IPS-NIHi7 (cell line): ENCODE measurements around the gene C10orf90.
A peak's percentile ranks its signal among the peaks of the same experiment; 100 is the strongest.

Source experiments
- DNase-seq: peaks from one replicate; pipeline ENCODE4 v3.0.0; 2012; ENCODE audit warnings: mixed read lengths; ENCODE audit errors: extremely low spot score

The C10orf90 gene

DNA sequence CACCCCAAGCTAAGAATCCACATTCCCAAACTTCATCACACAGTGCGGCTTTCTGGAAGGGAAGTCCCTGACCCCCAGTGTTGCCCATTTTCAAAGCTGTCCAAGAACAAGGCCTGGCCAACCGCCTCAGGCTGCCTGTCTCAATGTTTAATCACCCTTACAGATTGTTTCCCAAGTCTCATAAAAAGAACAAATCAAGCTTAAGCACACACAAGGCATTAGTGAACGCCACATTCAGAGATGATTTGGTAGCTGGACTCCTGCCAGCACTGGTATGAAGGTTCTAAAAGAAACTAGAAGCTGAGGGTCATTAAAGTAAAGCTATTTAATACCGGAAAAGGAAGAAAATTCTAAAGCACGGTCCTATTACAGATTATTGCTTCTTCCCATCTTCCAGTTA, 35.6 kb downstream of the C10orf90 start:
- DNase-seq: no peak

DNA sequence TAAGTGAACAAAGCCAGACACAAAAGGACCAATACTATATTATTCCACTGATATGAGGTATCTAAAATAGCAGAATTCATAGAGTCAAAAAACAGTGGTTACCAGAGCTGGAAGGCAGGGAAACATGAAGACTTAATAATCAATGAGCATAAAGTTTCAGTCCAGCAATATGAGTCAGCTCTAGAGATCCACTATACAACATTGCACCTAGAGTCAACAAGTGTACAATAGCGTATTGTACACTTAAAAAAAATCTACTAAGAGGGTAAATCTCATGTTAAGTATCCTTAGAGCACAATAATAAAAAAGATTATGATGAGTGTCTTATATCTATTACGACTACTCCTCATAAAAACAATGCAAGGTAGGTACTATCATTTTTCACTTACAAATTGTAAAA, 36.1 kb downstream of the C10orf90 start:
- no peak for DNase-seq

GRCh38 chr10:126632705-126633104, 37.8 kb downstream of the C10orf90 start:
- no peak for DNase-seq

GRCh38 chr10:126629925-126630624, 40.4 kb downstream of the C10orf90 start:
- DNase-seq: no peak

GRCh38 chr10:126628746-126629145, 41.7 kb downstream of the C10orf90 start:
- no peak for DNase-seq

GRCh38 chr10:126621846-126622245, 48.6 kb downstream of the C10orf90 start:
- DNase-seq: no peak

DNA sequence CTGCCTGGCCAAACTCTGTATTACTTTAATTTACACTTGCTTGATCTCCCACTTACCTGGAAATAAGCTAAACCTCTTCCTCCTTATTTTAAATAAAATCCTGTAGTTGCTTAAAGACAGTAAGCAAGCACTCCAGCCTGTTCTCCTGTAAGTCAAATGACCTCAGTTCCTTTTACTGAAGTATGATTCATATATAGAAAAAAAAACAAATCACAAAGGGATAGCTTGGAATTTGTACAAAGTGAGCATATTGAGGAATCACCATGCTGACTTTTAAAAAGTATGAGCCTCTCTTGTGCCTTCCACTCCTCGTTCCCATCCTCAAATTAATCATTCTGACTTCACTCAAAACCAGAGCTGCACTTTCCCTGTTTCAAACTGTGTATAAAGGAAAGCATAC, 52.0 kb downstream of the C10orf90 start:
- no peak for DNase-seq

GRCh38 chr10:126617733-126618132, 52.8 kb downstream of the C10orf90 start:
- no peak for DNase-seq

DNA sequence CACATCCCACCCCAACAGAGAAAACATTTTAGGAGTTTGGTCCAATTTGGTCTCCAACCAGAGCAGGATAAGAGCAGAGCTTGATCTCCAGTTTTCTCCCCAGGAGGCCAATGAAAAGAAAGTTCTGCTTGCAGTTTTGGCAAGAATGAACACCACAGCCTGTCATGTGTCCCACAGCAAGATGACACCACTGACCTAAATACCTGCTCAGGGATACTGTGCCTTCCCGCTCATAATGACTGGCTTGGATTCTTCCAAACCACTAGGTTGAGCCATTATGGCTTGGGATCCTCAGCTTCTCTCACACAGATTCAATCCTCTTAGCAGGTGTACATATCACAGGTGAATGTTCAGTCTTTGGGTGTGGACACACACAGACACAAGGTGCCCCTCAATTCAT, 53.3 kb downstream of the C10orf90 start:
- no peak for DNase-seq

DNA sequence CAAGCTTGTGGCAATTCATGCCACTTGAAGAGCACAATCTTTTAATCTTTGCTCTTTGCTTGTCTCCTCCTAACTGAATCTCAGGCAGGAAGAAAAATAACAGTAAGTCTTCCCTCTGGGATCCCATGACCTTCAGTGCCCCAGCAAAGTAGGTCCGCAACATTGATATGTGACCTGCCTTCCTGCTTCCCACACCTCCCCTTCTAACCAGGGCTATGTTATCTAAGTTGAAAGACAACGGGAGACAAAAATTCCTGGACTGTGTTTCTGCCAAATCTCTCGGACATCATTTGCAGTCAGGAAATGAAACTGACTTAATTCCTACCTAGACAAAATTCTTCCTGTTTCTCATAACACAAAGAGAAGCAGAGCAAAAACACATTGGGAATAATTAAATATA, 53.8 kb downstream of the C10orf90 start:
- DNase-seq: no peak

DNA sequence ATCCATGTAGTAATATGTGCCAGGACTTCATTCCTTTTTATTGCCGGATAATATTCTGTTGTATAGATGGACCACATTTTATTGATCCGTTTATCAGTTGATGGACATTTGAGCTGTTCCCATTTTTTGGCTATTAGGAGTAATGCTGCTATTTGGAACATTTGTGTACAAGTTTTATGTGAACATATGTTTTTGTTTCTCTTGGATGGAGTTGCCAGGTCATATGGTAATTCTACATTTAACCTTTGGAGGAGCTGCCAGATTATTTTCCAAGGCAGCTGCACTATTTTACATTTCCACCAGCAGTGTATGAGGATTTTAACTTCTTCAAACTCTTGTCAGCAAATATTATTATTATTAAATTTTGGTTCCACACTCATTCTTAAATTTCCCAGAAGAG, 59.2 kb downstream of the C10orf90 start:
- no peak for DNase-seq

GRCh38 chr10:126609566-126609965, 60.9 kb downstream of the C10orf90 start:
- DNase-seq: no peak

DNA sequence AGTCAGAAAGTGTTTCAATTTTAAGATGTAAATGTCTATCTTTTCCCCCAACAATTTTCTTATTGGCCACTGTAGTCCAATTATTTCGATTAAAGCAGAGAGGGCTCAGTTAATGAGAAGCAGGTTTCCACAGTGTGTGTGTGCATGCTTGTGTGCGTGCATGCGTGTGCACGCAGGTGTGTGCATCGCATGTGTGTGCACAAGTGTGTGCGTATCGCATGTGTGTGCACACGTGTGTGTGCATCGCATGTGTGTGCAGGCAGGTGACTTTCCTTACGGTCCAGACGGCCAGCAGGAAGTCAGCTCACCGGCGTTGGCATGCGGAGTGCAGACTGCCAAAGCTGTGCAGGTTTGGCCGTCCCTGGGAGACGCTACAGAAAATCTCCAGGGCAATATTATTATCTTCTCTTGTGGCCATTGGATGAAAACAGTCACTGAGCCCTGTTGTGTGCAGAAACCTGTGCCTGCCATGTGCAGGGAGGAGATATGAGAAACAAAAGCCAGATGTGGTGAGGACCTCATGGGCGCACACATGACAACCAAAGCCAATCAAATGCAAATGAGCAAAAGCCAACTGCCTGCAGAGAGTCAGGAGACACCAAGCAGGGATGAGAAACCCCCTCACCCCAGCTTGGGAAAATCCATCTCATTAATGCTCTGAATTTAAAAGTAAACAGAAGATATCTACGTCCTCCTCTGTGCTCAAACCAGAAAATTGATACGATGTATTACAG, 70.4 kb downstream of the C10orf90 start:
- no peak for DNase-seq

DNA sequence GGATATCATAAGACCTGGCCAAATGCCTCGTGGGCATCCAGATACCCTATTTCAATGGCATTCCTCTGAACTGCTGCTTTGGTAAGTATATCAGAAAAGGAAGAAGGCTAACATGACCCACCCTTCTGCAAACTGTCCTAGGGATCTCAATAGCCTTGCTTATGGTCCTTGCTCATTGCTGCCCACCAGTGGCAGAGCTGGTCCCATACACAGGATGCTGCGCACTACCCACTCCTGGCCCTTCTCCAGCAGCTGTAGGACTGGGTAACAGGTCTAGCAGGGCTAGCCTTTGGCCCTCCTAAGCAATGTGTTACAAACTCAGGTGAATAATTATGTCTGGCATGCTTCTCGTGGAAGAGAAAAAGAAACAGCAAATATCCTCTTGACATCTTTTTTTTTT, 72.5 kb downstream of the C10orf90 start:
- peak; percentile 83 for DNase-seq

DNA sequence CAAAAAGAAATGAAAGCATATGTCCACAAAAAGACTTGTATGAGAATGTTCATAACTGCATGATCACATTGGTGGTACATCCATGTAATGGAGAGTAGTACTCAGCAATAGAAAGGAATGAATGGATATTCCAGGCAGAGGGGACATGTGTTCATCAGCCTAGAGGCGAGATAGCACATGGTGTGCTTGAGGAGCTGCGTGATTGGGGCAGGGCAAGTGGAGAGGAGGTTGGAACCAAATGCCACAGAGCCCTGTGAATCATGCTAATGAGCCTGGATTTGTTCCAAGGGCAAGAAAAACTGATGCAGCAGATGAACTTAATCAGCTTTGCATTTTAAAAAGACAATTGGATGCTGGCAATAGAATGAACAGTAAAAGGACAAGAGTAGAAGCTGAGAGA, 73.3 kb downstream of the C10orf90 start:
- DNase-seq: no peak

DNA sequence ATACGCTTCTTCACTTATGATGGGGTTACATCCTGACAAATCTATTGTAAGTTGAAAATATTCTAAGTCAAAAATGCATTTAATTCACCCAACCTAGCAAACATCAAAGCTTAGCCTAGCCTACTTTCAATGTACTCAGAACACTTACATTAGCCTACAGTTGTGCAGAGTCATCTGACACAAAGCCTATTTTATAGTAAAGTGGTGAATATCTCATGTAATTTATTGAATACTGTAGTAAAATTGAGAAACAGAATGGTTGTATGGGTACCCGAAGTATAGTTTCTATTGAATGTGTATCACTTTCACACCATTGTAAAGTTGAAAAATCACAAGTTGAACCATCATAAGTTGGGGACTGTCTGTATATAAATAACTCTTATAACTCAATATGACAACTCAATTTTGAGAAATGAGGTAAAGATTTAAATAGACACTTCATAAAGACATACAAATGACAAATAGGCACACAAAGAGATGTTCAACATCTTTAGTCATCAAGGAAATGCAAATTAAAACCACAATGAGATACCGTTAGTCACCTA, 73.9 kb downstream of the C10orf90 start:
- DNase-seq: no peak

DNA sequence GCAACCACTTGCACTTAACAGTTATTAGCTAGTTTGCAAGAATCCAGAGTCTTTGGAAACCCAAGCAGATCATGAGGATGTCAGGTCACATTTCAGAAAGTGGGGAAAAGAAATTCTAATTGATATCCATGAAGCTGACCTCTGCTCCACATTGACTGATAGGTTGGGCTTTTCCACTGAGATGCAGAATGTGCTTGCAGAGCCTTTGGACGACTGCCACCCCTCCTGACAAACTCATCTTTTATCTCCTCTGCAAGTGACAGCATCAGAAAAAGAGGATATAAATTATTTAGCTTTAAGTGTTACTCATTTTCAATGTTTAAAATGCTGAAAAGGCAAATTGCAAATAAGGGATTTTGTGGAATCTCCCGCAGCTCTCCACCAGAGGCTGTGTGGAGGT, 75.3 kb downstream of the C10orf90 start:
- no peak for DNase-seq

- DNase-seq: no peak
Observed at GRCh38 chr10:126593968-126594701, 76.4 kb downstream of the C10orf90 start.

GRCh38 chr10:126592901-126593300, 77.6 kb downstream of the C10orf90 start:
- DNase-seq: no peak

GRCh38 chr10:126588024-126588423, 82.5 kb downstream of the C10orf90 start:
- no peak for DNase-seq

- DNase-seq: no peak
Observed at GRCh38 chr10:126586878-126587277, 83.6 kb downstream of the C10orf90 start.

DNA sequence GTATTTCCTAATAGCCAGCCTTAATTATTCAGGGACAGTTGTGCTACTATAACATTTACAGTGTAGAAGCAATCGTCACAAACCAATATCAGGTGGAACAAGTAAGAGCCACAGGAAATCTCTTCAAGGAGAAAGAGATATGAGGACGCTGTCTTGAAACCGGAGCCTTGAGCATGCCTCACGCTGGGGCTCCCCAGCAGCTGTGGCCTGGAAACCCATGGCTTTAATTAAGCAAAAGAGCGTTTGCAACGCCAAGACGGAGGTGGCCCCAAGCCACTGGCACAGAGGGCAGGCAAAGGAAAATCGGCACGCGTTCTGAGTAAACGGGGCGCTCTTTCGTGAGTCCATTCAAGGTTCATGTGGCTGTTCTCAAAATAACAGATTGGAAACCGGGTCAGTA, 84.4 kb downstream of the C10orf90 start:
- peak; percentile 29 for DNase-seq
